ENCODE data around the gene SLC38A10. TPM values are rescaled to one million over a fixed set of nuclear protein-coding genes. Genes with fewer than 3 reads are reported as not detected.

Gene SLC38A10
- polyA plus RNA-seq, 1 of the 3 experiments (the other 2 are of a cell fraction), result 82.2 TPM

- Histone ChIP-seq H3K9me2 (no peaks in the 10 kb centered on the region), H3K36me3 (replicated peaks in 1 of 2; ENCODE audit: control insufficient read depth in 1 of 2, insufficient read depth in 2 of 2, low read length in 1 of 2) (no peaks in the 10 kb centered on the region), H2AFZ (ENCODE audit: low read depth) (no peak overlapping the region), H3K9ac (no peak overlapping the region), H3K4me3 (ENCODE audit: low read depth in 2 of 2, low read length in 1 of 2) (no peak overlapping the region), H3F3A (replicated peaks; ENCODE audit: insufficient read depth) (peaks cover 12% of the 10 kb centered on the region), H4K20me1 (ENCODE audit: insufficient read depth) (no peaks in the 10 kb centered on the region), H3K79me2 (ENCODE audit: insufficient read depth) (peaks cover 9% of the 10 kb centered on the region; the same call in 1 of the 2 replicates), H3K27ac (ENCODE audit: low read depth in 2 of 2, low read length in 1 of 2) (no peak overlapping the region), H3K9me3 (no peaks in the 10 kb centered on the region), H3K4me2 (no peak overlapping the region), H3K27me3 (ENCODE audit: insufficient read depth) (no peaks in the 10 kb centered on the region), H3K4me1 (ENCODE audit: control insufficient read depth in 1 of 2, insufficient read depth in 2 of 2, low read depth in 1 of 2, low read length in 1 of 2) (peaks cover 8 to 32% of the 10 kb centered on the region in 2 experiments; a peak in 2 of 4 replicates)
- ChIA-PET POLR2A (no interaction called here), CTCF (interaction anchor here (1.0 to 1.3 kb wide), 3 partner anchors 24 to 105 kb away, joined by 3 read pairs; no protein-coding TSS in a partner anchor)
- DNase-seq, result no peak
- WGBS (ENCODE audit: low lambda C conversion rate), result 88% methylated on average over 17 of the region's 19 CpGs
- TF ChIP-seq PBX3 (IDR thresholded peaks at IDR 0.05) (no peak), GATA2 (CRISPR knock-in tag; IDR thresholded peaks at IDR 0.05) (no peak), TEAD4 (IDR thresholded peaks at IDR 0.05; ENCODE audit: borderline replicate concordance, insufficient read depth) (no peak), YY1 (IDR thresholded peaks at IDR 0.05; ENCODE audit: low read depth) (no peak), MXI1 (IDR thresholded peaks at IDR 0.05; ENCODE audit: low read depth, low read length) (no peak), TCF12 (IDR thresholded peaks at IDR 0.05) (no peak), EZH2phosphoT487 (IDR thresholded peaks at IDR 0.05; ENCODE audit: borderline replicate concordance, low read depth) (no peak)
- TF ChIP-seq, protein P1, sequence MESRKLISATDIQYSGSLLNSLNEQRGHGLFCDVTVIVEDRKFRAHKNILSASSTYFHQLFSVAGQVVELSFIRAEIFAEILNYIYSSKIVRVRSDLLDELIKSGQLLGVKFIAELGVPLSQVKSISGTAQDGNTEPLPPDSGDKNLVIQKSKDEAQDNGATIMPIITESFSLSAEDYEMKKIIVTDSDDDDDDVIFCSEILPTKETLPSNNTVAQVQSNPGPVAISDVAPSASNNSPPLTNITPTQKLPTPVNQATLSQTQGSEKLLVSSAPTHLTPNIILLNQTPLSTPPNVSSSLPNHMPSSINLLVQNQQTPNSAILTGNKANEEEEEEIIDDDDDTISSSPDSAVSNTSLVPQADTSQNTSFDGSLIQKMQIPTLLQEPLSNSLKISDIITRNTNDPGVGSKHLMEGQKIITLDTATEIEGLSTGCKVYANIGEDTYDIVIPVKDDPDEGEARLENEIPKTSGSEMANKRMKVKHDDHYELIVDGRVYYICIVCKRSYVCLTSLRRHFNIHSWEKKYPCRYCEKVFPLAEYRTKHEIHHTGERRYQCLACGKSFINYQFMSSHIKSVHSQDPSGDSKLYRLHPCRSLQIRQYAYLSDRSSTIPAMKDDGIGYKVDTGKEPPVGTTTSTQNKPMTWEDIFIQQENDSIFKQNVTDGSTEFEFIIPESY (IDR thresholded peaks at IDR 0.05; ENCODE audit: borderline replicate concordance, low read depth), result no peak
Observed at GRCh38 chr17:81299846-81300585, 4.9 kb upstream of the SLC38A10 start.

DNA sequence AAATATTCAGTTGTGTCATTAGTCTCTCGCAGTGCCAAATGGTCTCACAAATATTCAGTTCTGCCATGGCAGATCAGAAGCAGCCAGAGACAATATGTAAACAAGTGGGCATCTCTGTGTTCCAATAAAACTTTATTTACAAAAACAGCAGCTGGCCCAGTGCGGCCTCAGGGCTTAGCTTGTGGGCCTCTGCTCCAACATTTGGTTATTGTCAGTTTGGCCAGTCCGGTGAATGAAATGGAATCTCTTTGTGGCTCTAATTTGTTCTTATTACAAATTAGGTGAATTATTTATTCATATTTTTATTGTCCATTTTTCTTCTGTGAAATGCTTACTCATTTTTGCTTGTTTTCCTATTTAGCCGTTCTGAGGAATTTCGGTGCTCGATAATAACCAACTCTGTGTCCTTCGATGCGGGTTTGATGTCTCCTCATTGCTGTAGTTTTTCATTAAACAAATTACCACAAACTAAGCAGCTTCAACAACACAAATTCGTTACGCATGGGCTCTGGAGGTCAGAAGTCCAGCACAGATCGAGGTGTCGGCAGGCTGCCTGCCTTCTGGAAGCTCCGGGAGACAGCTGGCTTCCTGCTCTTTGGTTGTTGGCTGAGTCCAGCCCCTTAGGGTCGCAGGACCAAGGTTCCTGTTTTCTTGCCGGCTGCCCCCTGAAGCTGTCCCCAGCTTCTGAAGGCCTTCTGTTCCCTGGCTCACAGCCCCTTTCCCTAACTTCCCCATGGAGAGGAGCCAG is 4.1 kb upstream of the SLC38A10 start:
- CTCF ChIA-PET, result interaction anchor here (0.6 to 1.6 kb wide), 8 partner anchors 10 to 184 kb away, joined by 3 to 13 read pairs (median 3); no protein-coding TSS in a partner anchor
- 88% methylated on average over 15 of the region's 15 CpGs for WGBS (ENCODE audit: low lambda C conversion rate)
- no peak overlapping the region for H2AFZ ChIP-seq (ENCODE audit: low read depth)

More for the DNA sequence above, 4.1 kb upstream of the SLC38A10 start:
- peaks cover 8 to 28% of the 10 kb centered on the region in 2 experiments; a peak in 2 of 4 replicates for H3K4me1 ChIP-seq (ENCODE audit: control insufficient read depth in 1 of 2, insufficient read depth in 2 of 2, low read depth in 1 of 2, low read length in 1 of 2)
- POLR2A ChIA-PET, result interaction anchor here (0.7 kb wide), 1 partner anchor 10 kb away, joined by 3 read pairs; no protein-coding TSS in a partner anchor
- H3K9me3 ChIP-seq, result no peaks in the 10 kb centered on the region
- no peaks in the 10 kb centered on the region for H3K9me2 ChIP-seq
- peaks cover 18% of the 10 kb centered on the region for H3K79me2 ChIP-seq (ENCODE audit: insufficient read depth)
- TF ChIP-seq USF1 (IDR thresholded peaks at IDR 0.05; ENCODE audit: borderline replicate concordance, low read depth) (no peak), NRF1 (IDR thresholded peaks at IDR 0.05; ENCODE audit: low read depth, low read length) (no peak), FOXJ3 (CRISPR knock-in tag; IDR thresholded peaks at IDR 0.05) (no peak), MEF2A (IDR thresholded peaks at IDR 0.05; ENCODE audit: borderline replicate concordance, low read depth) (no peak), USF2 (IDR thresholded peaks at IDR 0.05; ENCODE audit: borderline replicate concordance, low read depth, low read length) (no peak), MXI1 (IDR thresholded peaks at IDR 0.05; ENCODE audit: low read depth, low read length) (no peak)
- DNase-seq, result no peak
- no peak overlapping the region for H3K9ac ChIP-seq
- no peaks in the 10 kb centered on the region; the same call in 1 of the 2 replicates for H4K20me1 ChIP-seq (ENCODE audit: insufficient read depth)
- H3K36me3 ChIP-seq (replicated peaks in 1 of 2; ENCODE audit: control insufficient read depth in 1 of 2, insufficient read depth in 2 of 2, low read length in 1 of 2), result no peaks in the 10 kb centered on the region
- H3K4me2 ChIP-seq, result no peak overlapping the region
- no peak overlapping the region for H3K27ac ChIP-seq (ENCODE audit: low read depth in 2 of 2, low read length in 1 of 2)
- no peaks in the 10 kb centered on the region for H3K27me3 ChIP-seq (ENCODE audit: insufficient read depth)
- no peak overlapping the region for H3K4me3 ChIP-seq (ENCODE audit: low read depth in 2 of 2, low read length in 1 of 2)
- H3F3A ChIP-seq (replicated peaks; ENCODE audit: insufficient read depth), result peaks cover 12% of the 10 kb centered on the region

Data from SK-N-SH (cell line).